ENCODE results near the gene BDH1. TPM values are rescaled to one million over a fixed set of nuclear protein-coding genes. Genes with fewer than 3 reads are reported as not detected.

BDH1 gene
- total and polyA plus RNA-seq, 5 donors, result 13.2 to 30.5 (median 22.8) TPM

DNA sequence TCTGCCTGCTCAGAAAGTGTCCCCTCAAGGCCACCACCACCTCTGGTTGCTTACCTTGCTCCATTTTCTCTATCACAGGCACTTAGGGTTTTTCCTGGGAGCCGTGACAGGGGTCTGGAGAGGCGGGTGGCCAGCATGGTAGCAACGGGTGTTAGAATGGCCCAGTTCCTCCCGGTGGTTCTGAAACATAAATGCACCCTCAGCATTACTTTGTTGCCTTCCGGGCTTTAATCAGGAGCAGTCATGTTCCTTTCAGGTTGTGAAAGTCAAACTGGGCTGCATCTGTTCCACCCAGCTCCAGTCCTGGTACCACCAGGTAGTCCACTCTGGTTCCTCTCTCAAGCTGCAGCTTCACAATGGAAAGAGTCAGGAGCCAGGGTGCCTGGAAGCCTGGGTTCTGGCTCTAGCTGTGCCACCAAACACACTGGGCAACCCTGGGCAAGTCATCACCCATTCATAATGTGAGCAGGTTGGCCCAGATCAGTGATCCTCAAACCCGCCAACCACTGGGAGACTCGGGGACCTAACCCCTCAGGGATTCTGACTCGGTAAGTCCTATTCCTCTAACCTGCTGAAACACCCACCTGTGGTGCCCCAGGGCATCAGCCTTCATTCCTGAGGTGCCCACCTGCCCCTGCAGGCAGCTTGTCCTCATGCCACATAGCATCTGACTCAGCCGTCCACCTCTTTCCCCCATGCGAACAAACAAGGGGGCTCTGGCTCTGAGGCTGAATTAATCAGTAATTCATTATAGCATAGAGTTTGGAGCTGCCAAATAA lies 9.3 kb downstream of the BDH1 start:
- no peak overlapping the region for H3K4me3 ChIP-seq (ENCODE audit: low read length)
- whole genome bisulfite sequencing, result 87% methylated on average over 10 of the region's 10 CpGs
- no peak overlapping the region for H3K27ac ChIP-seq (ENCODE audit: low read length)
- ATAC-seq (no peak), DNase-seq (no peak)
- peaks cover 5% of the 10 kb centered on the region for H3K4me1 ChIP-seq (ENCODE audit: control insufficient read depth, insufficient read depth, low read length)
- H3K27me3 ChIP-seq (ENCODE audit: control insufficient read depth, insufficient read depth), result no peaks in the 10 kb centered on the region
- no peaks in the 10 kb centered on the region for H3K9me3 ChIP-seq (ENCODE audit: control insufficient read depth, low read length)
- intact Hi-C loops (cut with DNase I), result no loop called here

DNA sequence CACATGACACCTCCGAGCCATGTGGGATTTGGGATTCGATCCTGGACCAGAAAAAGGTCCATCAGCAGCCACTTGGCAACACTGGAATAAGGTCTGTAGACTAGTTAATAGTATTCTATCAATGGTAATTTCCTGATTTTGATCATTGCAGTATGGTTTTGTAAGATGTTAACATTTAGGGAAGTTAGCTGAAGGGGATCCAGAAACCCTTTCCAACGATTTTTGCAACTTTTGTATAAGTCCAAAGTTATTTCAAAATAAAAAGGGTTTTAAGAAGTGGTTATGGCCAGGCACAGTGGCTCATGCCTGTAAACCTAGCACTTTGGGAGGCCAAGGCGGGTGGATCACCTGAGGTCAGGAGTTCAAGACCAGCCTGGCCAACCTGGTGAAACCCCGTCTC lies 10.2 kb downstream of the BDH1 start:
- Histone ChIP-seq H3K4me1 (ENCODE audit: control insufficient read depth, insufficient read depth, low read length) (peaks cover 5% of the 10 kb centered on the region), H3K4me3 (ENCODE audit: low read length) (no peak overlapping the region), H3K27me3 (ENCODE audit: control insufficient read depth, insufficient read depth) (no peaks in the 10 kb centered on the region), H3K27ac (ENCODE audit: low read length) (no peak overlapping the region), H3K9me3 (ENCODE audit: control insufficient read depth, low read length) (no peaks in the 10 kb centered on the region)
- intact Hi-C loops (cut with DNase I), result no loop called here
- WGBS, result 78% methylated on average over 5 of the region's 5 CpGs
- ATAC-seq (no peak), DNase-seq (no peak)

DNA sequence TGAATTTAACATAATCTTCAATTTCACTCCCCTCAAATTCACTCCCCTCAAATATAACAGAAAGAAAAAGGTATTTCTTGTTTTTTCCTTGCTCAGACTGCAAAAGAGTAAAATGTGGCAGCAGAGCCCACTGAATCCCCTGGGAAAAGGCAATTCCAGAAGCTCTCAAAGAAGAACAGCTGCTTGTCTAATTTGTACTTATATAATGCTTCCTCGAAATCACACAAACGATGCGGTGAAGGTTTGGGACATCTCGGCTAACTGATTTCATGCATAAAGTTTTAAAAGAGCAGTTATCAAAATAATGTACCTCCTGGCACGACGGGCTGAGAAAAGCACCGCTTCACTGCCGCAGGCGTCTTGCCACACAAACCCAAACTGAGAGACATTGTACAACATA lies 10.7 kb downstream of the BDH1 start:
- Histone ChIP-seq H3K4me1 (ENCODE audit: control insufficient read depth, insufficient read depth, low read length) (peaks cover 5% of the 10 kb centered on the region), H3K4me3 (ENCODE audit: low read length) (no peak overlapping the region), H3K27ac (ENCODE audit: low read length) (no peak overlapping the region), H3K9me3 (ENCODE audit: control insufficient read depth, low read length) (no peaks in the 10 kb centered on the region), H3K27me3 (ENCODE audit: control insufficient read depth, insufficient read depth) (no peaks in the 10 kb centered on the region)
- no peak for DNase-seq
- 78% methylated on average over 9 of the region's 9 CpGs for WGBS
- no peak for ATAC-seq
- intact Hi-C loops (cut with DNase I), result no loop called here

DNA sequence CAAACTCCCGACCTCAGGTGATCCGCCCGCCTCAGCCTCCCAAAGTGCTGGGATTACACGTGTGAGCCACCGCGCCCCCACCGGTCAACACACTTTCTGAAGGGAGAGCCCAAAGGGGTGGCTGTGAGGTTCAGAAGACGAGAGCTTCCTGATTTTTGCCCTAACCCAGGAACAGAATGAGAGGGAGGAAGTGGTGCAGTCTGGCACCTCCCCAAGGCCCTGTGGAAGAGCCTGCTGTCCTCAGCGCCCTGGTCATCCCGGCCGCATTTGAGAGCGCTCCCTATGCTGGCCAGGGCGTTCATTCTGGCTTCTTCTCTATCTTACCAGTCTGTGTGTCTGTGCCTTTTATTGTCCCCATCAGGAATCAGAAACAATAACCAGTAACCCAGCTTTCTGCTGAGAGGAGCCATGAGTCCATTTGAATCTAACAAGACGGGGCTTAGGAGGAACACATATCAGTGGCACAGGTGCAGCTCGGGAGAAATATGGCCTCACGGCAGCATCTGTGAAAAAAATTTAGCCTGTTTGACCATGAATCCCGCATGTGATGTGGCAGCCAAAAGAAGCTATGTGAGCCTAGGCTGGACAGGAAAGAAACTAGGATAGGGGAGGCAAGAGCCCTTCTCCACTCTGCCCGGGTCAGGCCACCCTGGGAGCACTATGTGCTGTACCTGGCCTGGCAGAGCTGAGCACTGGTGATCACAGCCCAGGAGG lies 12.9 kb downstream of the BDH1 start:
- H3K4me3 ChIP-seq (ENCODE audit: low read length), result no peak overlapping the region
- intact Hi-C loops (cut with DNase I), result no loop called here
- peaks cover 5% of the 10 kb centered on the region for H3K4me1 ChIP-seq (ENCODE audit: control insufficient read depth, insufficient read depth, low read length)
- DNase-seq (peak; percentile 44 to 81 (median 80)), ATAC-seq (peak; percentile 38 to 39)
- H3K9me3 ChIP-seq (ENCODE audit: control insufficient read depth, low read length), result no peaks in the 10 kb centered on the region
- WGBS, result 78% methylated on average over 18 of the region's 18 CpGs
- no peaks in the 10 kb centered on the region for H3K27me3 ChIP-seq (ENCODE audit: control insufficient read depth, insufficient read depth)
- no peak overlapping the region for H3K27ac ChIP-seq (ENCODE audit: low read length)

DNA sequence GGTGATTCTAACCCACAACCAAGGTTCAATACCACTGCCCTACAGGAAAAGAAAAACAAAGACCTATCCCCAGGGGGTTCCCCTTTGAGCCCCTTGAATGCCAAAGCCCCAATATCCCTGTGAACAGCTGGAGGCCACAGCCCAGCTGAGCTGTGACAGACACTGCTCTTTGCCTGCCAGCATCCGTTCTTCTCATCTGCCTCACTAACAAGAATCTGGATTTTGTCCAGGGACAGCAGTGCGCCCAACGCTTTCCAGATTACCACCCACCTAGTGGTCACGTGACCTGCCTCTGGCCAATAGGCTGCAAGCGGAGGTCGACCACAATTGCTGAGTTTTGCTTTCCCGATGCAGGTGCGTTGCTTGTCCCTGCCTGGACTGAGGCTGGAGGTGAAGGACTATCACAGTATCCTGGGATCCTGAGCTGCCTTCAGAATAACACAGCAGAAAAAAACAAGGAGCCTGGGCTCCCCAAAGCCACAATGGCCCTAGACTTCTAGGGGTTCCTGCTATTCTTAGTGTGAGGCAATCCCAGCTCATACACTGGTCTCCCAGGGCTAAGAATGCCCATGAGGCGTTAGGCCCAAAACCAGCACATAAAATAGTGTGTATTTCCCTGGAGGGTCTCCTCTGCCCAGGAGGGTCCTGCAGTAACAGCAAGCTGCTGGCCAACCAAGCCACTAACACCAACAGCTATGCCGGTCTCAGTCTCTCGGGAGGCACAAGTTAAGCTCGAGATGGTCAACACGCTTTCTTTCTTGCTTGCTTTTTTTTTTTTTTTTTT lies 13.8 kb downstream of the BDH1 start:
- DNase-seq, result peak; percentile 64 to 86 (median 79)
- ATAC-seq, result peak; percentile 63 to 70
- H3K4me3 ChIP-seq (ENCODE audit: low read length), result no peak overlapping the region
- H3K4me1 ChIP-seq (ENCODE audit: control insufficient read depth, insufficient read depth, low read length), result peaks cover 5% of the 10 kb centered on the region
- no peak overlapping the region for H3K27ac ChIP-seq (ENCODE audit: low read length)
- no peaks in the 10 kb centered on the region for H3K27me3 ChIP-seq (ENCODE audit: control insufficient read depth, insufficient read depth)
- no peaks in the 10 kb centered on the region for H3K9me3 ChIP-seq (ENCODE audit: control insufficient read depth, low read length)
- intact Hi-C loops (cut with DNase I), result no loop called here
- 44% methylated on average over 13 of the region's 13 CpGs for WGBS

DNA sequence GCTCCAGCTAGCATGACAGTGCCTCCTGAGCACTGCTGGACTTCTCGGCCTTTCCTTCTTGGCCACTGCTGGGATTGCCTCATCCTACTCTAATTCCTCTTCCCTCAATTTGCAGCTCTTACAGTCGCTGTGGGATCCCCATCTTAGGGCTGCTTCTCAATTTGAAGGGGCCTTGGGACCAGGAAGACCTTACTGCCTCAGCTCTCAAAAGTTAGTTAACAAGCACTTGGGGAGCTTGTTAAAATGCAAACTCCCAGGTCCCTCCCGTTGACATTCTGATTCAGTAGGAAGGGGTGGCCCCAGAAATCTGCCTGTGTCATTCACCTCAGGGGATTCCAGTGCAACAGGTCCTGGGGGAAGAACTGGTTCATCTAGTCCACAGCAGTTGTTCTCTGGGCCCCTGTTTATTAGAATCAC lies 14.8 kb downstream of the BDH1 start:
- Histone ChIP-seq H3K4me1 (ENCODE audit: control insufficient read depth, insufficient read depth, low read length) (peaks cover 5% of the 10 kb centered on the region), H3K27ac (ENCODE audit: low read length) (no peak overlapping the region), H3K4me3 (ENCODE audit: low read length) (no peak overlapping the region), H3K27me3 (ENCODE audit: control insufficient read depth, insufficient read depth) (no peaks in the 10 kb centered on the region), H3K9me3 (ENCODE audit: control insufficient read depth, low read length) (no peaks in the 10 kb centered on the region)
- DNase-seq (no peak), ATAC-seq (no peak)
- intact Hi-C loops (cut with DNase I), result no loop called here
- 64% methylated on average over 3 of the region's 3 CpGs for WGBS

DNA sequence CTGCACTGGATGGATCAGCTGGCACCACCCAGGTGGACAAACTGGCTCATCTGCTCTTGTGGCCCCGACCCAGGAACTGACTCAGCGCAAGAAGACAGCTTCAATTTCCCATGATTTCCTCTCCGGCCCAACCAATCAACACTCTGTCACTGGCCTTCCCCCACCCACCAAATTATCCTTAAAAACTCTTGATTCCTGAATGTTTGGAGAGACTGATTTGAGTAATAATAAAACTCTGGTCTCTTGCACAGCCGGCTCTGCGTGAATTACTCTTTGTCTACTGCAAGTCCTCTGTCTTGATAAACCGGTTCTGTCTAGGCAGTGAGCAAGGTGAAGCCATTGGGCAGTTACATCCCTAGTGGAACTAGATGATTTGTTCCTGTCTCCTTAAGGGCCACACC lies 16.1 kb downstream of the BDH1 start:
- Histone ChIP-seq H3K27ac (ENCODE audit: low read length) (no peak overlapping the region), H3K27me3 (ENCODE audit: control insufficient read depth, insufficient read depth) (no peaks in the 10 kb centered on the region), H3K9me3 (ENCODE audit: control insufficient read depth, low read length) (no peaks in the 10 kb centered on the region), H3K4me1 (ENCODE audit: control insufficient read depth, insufficient read depth, low read length) (peaks cover 5% of the 10 kb centered on the region), H3K4me3 (ENCODE audit: low read length) (no peak overlapping the region)
- ATAC-seq, result no peak
- 87% methylated on average over 6 of the region's 6 CpGs for WGBS
- intact Hi-C loops (cut with DNase I), result no loop called here
- no peak for DNase-seq

DNA sequence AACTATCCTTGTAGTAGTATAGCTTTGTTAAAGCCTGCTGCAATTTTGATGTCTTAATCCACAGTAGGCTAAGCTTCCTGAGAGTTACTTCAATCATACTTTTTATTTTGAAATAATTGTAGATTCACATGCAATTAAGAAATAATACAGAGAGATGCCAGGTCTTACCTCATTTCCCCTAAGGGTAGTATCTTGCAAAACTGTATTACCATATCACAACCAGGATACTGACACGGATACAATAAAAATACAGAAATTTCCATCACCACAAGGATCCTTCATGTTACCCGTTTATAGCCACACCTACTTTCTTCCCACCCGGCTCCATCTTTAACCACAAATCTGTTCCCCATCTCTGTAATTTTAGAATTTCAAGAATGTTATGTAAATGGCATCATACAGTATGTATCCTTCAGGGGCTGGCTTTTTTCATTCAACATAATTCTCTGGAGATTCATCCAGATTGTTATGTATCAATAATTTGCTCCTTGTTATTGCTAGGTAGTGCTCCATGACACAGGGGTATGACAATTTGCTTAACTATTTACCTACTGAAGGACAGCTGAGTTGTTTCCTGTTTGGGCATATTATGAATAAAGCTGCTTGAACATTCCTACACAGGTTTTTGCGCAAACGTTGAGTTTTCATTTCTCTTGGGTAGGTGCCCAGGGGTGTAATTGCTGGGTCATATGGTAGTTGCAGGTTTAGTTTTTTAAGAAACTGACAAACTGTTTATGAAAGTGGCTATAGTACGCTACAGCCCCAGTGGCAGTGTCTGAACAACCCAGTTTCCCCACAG lies 21.6 kb downstream of the BDH1 start:
- Histone ChIP-seq H3K4me1 (ENCODE audit: control insufficient read depth, insufficient read depth, low read length) (no peaks in the 10 kb centered on the region), H3K27ac (ENCODE audit: low read length) (no peak overlapping the region), H3K9me3 (ENCODE audit: control insufficient read depth, low read length) (no peaks in the 10 kb centered on the region), H3K4me3 (ENCODE audit: low read length) (no peak overlapping the region), H3K27me3 (ENCODE audit: control insufficient read depth, insufficient read depth) (no peaks in the 10 kb centered on the region)
- ATAC-seq (no peak), DNase-seq (no peak)
- WGBS, result 70% methylated on average over 6 of the region's 6 CpGs
- intact Hi-C loops (cut with DNase I), result no loop called here

DNA sequence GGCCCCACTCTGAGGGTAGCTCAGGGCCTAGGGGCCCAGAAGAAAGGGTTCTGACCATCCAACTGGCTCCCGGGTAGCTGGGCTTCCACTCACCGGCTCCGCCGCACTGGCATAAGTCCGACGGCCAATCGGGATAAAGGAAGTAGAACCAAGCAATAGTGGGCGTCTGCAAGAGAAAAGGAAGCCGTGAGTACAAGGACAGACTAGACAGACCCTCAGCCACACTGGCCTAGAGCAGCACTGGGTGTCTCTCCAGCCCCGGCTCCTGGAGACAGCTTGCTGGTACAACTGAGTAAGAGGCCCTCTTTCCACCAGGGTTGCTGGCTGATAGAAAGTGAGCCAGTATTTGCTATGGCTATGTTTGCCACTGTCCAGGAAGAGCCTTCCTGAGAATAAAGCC lies 22.4 kb downstream of the BDH1 start:
- ATAC-seq, result no peak
- H3K9me3 ChIP-seq (ENCODE audit: control insufficient read depth, low read length), result no peaks in the 10 kb centered on the region
- peak in 1 of 3 donors; percentile 14 for DNase-seq

DNA sequence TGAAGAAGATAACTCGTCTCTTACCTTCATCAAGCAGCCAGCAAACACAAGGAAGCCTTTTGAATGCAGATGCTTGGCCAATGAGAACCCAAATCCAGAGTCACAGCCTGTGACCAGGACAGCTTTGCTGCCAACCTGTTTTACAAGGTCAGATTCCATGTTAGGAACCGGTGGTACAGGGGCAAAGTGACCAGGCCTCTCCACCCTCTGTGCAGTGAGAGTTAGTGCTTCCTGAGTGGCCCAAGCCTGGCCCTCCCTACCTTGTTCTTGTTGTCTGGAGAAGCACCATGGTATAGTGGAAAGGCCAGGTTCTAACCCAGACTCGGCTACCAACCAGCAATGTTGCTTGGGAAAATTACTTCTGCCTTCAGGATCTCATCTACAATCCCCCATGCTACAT lies 23.4 kb downstream of the BDH1 start:
- H3K4me3 ChIP-seq (ENCODE audit: low read length), result no peak overlapping the region
- H3K9me3 ChIP-seq (ENCODE audit: control insufficient read depth, low read length), result no peaks in the 10 kb centered on the region
- H3K27ac ChIP-seq (ENCODE audit: low read length), result no peak overlapping the region
- H3K4me1 ChIP-seq (ENCODE audit: control insufficient read depth, insufficient read depth, low read length), result no peaks in the 10 kb centered on the region
- no peak for ATAC-seq
- no peak for DNase-seq
- intact Hi-C loops (cut with DNase I), result no loop called here
- H3K27me3 ChIP-seq (ENCODE audit: control insufficient read depth, insufficient read depth), result no peaks in the 10 kb centered on the region
- 87% methylated on average over 3 of the region's 3 CpGs for WGBS

More for the DNA sequence above, 22.4 kb downstream of the BDH1 start:
- intact Hi-C loops (cut with DNase I), result no loop called here
- Histone ChIP-seq H3K4me1 (ENCODE audit: control insufficient read depth, insufficient read depth, low read length) (no peaks in the 10 kb centered on the region), H3K27ac (ENCODE audit: low read length) (no peak overlapping the region), H3K27me3 (ENCODE audit: control insufficient read depth, insufficient read depth) (no peaks in the 10 kb centered on the region), H3K4me3 (ENCODE audit: low read length) (no peak overlapping the region)
- WGBS, result 86% methylated on average over 10 of the region's 10 CpGs
